HG03039 (cell line): ENCODE results near the gene PADI2.
"Not testable (repeated sequence)": the region's sequence is repeated elsewhere in the genome, so short reads cannot be mapped to it uniquely, and the experiment has no call there.

Source experiments
- ATAC-seq: cut with Tn5 transposase; IDR thresholded peaks from one replicate; pipeline ENCODE4 v1.9.1; 2021; ENCODE audit warnings: mild to moderate bottlenecking, moderate library complexity; ENCODE audit not compliant: unreplicated experiment

The PADI2 gene

GRCh38 chr1:17086751-17087150 lies 32.5 kb downstream of the PADI2 start:
- ATAC-seq, result no peak

DNA sequence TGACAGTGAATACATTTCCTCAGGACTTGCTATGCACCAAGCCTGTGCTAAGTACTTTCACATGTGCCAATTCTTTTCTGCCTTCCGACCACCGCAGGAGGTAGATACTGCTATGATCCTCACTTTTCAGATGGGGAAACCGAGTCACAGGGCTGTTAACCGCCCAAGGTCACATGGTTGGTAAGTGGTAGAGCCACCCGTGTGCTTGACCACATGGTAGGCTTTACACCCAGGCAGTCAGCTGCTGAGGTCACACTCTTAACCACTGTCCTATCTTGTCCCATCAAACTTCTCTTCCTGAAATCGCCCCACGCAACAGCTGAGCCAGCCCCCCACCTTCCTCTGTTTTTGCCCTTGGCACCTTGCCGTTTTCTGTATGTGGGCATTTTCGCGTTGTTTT lies 34.5 kb downstream of the PADI2 start:
- ATAC-seq, result no peak

DNA sequence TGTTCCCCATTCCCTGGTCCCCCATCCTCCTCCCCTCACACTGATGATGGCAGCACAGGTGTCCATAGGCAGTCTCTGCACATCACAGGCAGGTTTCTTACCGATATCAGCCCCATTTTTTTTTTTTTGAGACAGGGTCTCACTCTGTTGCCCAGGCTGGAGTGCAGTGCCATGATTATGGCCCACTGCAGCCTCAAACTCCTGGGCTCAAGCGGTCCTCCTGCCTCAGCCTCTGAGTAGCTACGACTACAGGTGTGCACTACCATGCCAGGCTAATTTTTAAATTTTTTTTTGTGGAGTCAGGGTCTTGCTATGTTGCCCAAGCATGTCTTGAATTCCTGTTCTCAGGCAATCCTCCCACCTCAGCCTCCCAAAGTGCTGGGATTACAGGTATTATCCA lies 36.5 kb downstream of the PADI2 start:
- no peak for ATAC-seq

DNA sequence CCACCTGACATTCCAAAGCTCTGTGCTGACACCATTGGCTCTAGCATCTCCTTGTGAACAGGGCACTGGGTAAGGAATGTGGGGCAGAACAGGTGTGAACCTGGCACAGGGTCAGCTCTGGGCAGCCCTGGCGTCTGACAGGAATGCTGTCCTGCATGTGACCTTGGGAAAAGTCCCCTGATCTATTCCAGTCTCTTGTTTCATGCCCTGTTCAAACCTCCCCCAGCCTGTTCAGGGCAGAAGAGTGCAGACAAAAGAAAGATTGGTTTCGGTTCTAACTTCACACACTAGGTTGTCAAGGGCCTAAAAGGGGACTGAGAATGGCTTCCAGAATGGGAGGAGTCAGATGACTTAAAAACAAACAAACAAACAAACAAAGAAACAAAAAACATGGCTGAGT lies 37.8 kb downstream of the PADI2 start:
- no peak for ATAC-seq

DNA sequence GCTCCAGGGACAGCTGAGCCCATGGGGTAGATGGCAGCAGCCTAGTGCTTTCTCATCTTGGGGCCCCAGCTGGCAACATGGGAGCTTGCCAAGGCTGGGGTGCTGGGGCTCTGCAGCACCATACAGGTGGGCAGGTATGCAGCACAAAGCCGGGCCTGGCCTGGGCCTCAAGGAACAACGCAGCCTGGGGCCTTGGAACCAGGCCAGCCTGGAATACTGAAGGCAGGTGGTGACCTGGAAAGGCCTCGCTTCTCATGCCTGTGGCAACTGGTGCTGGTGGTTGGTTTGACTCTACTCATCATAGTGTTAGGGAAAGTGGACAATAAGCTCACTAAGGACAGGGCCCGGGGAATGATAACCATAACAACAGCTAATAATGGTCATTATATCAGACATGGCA lies 38.4 kb downstream of the PADI2 start:
- no peak for ATAC-seq

GRCh38 chr1:17080085-17080759 lies 39.0 kb downstream of the PADI2 start:
- no peak for ATAC-seq

GRCh38 chr1:17078991-17079868 lies 40.0 kb downstream of the PADI2 start:
- no peak for ATAC-seq

DNA sequence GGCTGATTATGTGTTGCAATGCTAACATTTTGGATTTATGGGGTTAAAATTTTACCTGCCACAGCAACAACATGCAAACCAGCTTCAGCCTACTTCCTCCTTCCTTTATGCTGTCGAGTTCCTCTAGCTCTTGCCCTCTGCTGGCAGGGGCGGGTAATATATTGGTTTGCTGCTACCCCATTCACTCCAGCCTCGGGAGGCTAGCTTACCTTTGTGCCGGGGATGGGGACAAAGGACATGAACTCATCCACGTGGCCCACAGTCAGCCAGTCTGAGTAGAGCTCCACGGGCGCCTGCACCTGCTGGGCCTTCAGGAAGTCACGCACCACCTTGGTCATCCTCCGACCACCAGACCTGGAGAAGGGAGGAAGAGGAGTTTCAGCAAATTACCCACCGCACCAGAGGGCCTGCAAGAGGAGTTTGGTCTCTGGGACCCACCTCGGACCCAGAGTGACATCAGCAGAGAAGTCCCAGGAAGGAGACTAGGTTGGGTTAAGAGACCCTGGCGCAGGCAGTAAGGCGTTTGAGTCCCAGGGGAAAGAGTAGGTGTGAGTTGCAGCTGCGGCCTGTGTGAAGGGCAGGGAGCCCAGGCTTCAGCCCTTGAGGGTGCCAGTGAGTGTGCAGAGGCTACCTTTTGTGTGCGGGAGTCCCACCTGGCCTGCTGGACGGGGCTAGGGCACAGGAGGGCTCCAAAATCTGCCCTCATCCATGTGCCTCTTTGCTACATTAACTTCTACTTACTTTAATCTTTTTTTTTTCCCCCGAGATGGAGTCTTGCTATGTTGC lies 43.6 kb downstream of the PADI2 start:
- ATAC-seq, result no peak

GRCh38 chr1:17071794-17072193 lies 47.5 kb downstream of the PADI2 start:
- no peak for ATAC-seq

DNA sequence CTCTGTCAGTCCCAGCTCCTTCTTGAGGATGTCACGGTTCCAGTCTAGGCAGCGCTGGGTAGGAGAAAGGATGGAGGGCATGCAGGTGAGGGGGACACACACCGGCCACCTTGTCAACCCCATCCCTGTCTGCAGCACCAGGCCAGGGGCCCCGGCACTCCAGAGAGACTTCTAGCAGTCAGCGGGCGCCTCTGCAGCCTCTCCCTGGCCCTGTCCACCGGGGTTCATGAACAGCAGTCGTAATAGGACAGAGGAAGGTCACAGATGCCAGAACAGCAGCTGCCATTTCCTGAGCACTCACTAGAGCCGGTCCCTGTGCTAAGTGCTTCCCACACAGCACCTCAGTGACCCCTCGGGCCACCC lies 49.1 kb downstream of the PADI2 start:
- ATAC-seq, result no peak

GRCh38 chr1:17069452-17070162 lies 49.6 kb downstream of the PADI2 start:
- no peak for ATAC-seq

DNA sequence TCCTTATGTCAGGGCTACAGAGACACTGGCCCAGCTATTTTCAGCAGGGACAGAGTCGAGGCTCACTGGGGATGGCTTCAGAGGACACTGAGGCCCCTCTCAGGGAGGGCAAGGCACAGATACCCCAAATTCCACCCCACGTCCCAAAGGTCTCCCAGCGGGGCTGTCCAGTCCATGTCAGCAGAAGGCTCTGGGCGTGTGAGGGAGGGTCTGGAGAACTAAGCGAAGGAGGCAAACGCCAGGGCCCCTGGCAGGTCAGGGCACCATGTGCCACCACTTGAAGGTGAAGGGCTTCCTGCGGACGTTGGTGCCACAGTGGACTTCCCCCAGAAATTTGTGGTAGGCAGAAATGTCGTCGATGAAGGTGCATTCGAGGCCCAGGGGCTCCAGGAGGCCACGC lies 50.5 kb downstream of the PADI2 start:
- no peak for ATAC-seq

DNA sequence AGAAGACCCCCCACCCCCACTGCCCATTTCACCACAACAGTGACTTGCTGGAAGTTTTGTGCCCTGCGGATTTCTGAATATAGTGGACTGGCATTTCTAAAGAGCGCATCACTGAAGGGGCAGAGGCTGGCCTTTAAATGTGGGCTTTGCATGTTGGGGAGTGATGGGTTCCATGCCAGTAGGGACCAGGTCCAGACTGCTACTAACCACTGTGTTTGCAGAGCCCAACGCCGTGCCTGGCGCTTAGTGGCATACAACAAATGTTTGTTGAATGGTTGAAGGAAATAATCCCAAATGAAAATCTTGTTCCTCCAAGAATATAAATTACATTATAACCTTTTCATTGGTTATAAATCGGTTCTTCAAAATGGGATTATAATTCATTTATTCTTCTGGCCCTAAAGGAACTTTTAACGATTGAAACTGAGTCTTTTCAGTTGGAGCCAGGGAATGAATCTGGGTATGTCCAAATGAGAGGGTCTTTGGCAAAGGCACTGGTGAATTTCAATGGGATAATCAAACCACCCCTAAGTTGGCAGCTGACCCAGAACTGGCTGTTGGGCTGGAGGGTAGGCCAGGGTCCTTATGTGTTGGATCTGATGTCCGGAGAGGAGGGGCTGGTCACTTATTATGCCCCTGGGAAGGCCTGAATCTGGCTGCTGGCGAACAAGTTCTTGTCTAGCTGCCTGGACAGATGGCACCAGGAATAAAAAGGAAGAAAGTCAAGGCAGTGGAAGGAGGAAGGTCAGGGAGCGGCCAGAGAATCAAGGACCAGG lies 51.6 kb downstream of the PADI2 start:
- no peak for ATAC-seq

- no peak for ATAC-seq
Measured at GRCh38 chr1:17067069-17067426, 52.2 kb downstream of the PADI2 start.

DNA sequence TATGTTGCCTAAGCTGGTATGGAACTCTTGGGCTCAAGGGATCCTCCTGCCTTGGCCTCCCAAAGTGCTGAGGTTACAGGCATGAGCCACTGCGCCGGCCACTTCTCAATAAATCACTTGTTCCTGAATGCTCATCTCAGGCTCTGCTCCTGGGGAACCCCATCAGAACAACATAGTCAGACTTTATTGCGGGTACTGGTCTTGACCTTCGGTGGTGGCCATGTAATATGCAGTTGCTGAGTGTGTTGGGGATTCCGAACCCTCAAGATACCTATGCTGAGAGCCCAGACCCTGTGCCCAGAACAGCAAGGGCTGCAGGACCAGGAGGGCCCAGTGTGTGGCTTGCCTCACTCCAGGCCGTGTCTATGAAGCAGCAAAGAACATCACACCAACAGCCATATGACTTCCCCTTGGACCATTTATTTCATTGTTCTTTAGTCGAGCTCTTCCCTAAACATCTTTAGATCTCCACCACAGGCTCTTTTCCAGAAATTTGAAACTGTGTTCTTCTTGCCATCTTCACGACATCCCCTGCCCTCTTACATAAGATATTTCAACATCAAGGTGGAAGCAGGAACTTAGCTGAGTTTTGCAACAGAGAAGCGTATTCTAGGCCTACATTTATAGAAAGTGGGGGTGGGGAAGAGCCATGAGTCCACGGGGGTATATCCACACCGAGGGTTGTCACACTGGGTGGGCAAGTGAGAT lies 52.7 kb downstream of the PADI2 start:
- ATAC-seq, result no peak

DNA sequence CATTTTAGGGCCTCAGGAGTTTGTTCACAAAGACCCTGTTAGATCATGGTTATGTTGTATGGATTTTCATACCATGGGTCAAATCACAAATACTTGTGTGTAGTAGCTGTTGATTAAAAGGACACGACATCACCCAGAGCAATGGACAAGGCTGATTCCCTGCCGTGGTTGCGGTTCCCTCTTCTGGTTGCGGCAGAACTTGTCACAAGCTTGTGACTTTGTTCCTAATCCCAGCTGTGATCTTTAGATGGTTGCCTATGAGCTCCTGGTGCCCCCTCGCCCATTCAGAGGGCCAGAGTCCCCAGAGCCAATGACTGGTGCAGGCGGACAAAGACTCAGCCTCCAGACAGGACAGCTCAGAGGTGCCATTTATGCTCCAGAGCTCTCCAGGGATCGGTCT lies 53.6 kb downstream of the PADI2 start:
- no peak for ATAC-seq

- not testable (repeated sequence) for ATAC-seq
Measured at GRCh38 chr1:17062751-17063150, 56.5 kb downstream of the PADI2 start.

GRCh38 chr1:17061892-17062291 lies 57.4 kb downstream of the PADI2 start:
- ATAC-seq, result no peak

DNA sequence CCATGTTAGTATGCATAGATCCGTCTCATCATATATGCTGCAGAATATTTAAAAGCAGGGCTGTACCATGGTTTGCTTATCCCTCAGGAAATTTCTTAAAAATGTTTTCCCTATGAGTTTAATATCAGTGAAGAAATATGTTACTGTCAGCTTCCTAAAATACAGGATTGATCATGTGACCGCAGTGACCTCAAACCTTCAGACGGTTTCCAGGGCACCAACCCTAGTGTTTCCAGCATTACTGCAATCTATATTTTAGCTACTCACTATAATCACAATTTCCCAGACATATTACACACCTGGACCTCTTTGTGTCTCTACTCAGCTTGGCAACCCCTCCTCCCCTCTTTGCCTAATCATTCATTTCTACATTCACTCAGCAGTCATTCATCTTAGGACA lies 57.8 kb downstream of the PADI2 start:
- no peak for ATAC-seq

DNA sequence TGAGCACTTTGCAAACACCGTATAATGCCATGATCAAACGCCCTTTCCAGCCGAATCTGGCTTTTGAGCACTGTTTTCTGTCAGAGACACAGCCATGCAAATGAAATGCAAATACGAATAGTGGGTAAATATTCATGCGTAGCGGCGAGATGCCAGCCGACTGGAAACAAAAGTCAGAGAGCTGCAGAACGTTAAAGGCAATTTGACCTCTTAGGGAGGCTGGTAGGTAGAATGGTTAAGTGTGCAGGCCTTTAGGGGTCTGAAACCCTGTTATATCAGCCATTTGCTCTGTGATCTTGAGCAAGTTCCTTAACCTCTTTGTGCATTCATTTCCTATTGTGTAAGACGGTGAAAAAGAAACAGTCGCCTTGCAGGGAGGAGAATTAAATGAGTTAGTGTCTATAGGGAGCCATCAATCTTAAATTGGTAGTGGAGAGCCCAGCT lies 58.9 kb downstream of the PADI2 start:
- no peak for ATAC-seq
